ENCODE results near the gene ZDBF2. TPM values are rescaled to one million over a fixed set of nuclear protein-coding genes. Genes with fewer than 3 reads are reported as not detected.

Gene ZDBF2
- polyA plus RNA-seq, 6 donors from 2014 or later = 3.3 to 6.5 (median 3.7) TPM

DNA sequence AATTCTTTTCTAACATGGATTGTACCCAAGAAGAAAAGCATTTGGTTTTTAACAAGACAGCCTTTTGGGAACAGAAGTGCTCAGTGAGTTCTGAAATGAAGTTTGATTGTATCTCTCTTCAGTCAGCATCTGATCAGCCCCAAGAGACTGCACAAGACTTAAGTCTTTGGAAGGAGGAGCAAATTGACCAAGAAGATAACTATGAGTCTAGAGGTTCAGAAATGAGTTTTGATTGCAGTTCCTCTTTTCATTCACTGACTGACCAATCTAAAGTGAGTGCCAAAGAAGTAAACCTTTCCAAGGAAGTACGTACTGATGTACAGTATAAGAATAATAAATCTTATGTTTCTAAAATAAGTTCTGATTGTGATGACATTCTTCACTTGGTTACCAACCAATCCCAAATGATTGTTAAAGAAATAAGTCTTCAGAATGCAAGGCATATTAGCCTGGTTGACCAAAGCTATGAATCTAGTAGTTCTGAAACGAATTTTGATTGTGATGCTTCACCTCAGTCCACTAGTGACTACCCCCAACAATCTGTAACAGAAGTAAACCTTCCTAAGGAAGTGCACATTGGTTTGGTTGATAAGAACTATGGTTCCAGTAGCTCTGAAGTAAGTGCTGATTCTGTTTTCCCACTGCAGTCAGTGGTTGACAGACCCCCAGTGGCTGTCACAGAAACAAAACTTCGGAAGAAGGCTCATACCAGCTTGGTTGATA, 31.2 kb downstream of the ZDBF2 start:
- H3K9me3 Mint-ChIP-seq = peaks cover 0 to 6% (median 0%) of the 10 kb centered on the region in 7 donors
- no peaks in the 10 kb centered on the region for H3K4me1 Mint-ChIP-seq
- DNase-seq (no peak), ATAC-seq (ENCODE audit: low read depth in 2 of 2) (no peak)
- H3K36me3 Mint-ChIP-seq = no peaks in the 10 kb centered on the region
- no peak overlapping the region for H3K27ac Mint-ChIP-seq
- H3K27me3 Mint-ChIP-seq = peaks cover 0 to 4% (median 0%) of the 10 kb centered on the region in 3 donors
- no peak overlapping the region for H3K4me3 Mint-ChIP-seq

DNA sequence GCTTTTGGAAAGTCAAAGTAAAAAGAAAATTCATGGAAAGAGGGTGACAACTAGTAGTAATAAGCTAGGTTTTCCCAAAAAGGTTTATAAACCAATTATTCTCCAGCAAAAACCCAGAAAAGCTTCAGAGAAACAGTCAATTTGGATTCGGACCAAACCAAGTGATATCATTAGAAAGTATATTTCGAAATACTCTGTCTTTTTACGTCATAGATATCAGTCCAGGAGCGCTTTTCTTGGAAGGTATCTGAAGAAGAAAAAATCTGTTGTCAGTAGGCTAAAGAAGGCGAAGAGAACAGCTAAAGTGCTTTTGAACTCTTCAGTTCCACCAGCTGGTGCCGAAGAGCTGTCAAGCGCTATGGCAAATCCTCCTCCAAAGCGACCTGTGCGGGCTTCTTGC, 36.6 kb downstream of the ZDBF2 start:
- Mint-ChIP-seq H3K4me1 (no peaks in the 10 kb centered on the region), H3K9me3 (peaks cover 0 to 6% (median 0%) of the 10 kb centered on the region in 7 donors), H3K4me3 (no peak overlapping the region), H3K27ac (no peak overlapping the region), H3K27me3 (peaks cover 0 to 4% (median 0%) of the 10 kb centered on the region in 3 donors), H3K36me3 (peaks cover 0 to 4% of the 10 kb centered on the region in 2 donors)
- DNase-seq = no peak
- no peak for ATAC-seq (ENCODE audit: low read depth in 2 of 2)

DNA sequence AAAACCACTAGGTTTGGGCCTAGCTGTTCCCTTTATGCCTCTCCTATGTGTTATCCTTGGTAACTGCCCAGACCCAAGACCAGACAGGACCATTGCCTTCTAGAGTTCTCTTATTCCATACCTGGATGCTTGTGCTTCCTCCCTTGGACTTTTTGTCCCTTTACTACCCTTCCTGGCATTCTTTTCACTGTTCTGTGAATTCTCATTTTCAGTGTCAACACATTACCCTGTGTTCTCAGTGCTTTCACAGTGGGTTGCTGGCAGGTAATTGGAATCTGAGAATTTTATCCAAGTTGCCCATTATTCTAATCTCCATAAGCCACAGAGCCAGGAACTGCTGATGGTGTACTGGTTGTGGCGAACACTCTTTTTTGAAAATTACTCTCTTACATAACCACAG, 41.7 kb downstream of the ZDBF2 start:
- H3K4me3 Mint-ChIP-seq = no peak overlapping the region
- peak overlapping the region in 1 of 6 donors; percentile 90 for H3K27ac Mint-ChIP-seq
- DNase-seq (no peak), ATAC-seq (ENCODE audit: low read depth in 2 of 2) (no peak)
- H3K4me1 Mint-ChIP-seq = no peaks in the 10 kb centered on the region
- peaks cover 0 to 6% (median 0%) of the 10 kb centered on the region in 3 donors for H3K27me3 Mint-ChIP-seq
- H3K36me3 Mint-ChIP-seq = peaks cover 7 to 8% of the 10 kb centered on the region in 2 donors
- peaks cover 5 to 14% (median 12%) of the 10 kb centered on the region in 7 donors for H3K9me3 Mint-ChIP-seq

DNA sequence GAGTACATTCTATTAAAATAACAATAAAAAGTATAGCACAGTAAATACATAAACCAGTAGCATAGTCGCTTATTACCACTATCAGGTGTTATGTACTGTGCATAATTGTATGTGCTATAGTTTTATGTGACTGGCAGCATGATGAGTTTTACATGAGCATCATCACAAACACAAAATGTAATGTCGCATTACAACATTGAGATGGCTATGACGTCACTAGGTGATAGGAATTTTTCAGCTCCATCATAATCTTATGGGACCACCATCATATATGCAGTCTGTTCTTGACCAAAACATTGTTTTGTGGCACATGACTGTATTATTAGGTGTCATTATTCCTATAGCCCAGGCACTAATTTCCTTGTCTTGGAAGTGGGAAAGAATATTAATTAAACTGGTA, 48.6 kb downstream of the ZDBF2 start:
- DNase-seq (no peak), ATAC-seq (ENCODE audit: low read depth in 2 of 2) (no peak)
- H3K4me1 Mint-ChIP-seq = no peaks in the 10 kb centered on the region
- H3K27me3 Mint-ChIP-seq = peaks cover 4 to 12% (median 5%) of the 10 kb centered on the region in 3 donors
- H3K9me3 Mint-ChIP-seq = peaks cover 8 to 14% (median 12%) of the 10 kb centered on the region in 7 donors
- H3K27ac Mint-ChIP-seq = no peak overlapping the region
- H3K36me3 Mint-ChIP-seq = peaks cover 5 to 7% of the 10 kb centered on the region in 2 donors
- no peak overlapping the region for H3K4me3 Mint-ChIP-seq

DNA sequence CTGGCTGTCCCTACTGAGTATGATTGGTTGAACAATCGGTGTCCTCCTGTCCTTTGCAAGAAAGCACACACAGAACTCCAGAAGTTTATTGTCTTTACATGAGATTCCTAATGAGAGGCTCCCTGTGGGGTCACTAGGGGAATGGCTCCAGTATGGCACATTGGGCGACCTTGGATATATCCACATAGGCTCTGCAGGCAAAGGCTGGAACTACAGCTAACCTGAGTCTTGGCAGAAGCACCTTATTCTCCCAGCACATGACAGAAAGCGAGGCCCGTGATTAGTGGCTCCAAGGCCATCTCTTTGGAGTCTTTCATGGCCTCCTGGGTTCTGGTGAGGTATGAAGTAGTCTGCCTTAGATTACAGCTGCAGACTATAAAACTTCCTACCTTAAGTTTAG, 49.0 kb downstream of the ZDBF2 start:
- no peak overlapping the region for H3K27ac Mint-ChIP-seq
- ATAC-seq (ENCODE audit: low read depth in 2 of 2) (no peak), DNase-seq (no peak)
- H3K27me3 Mint-ChIP-seq = peaks cover 4 to 12% (median 5%) of the 10 kb centered on the region in 3 donors
- peaks cover 5 to 7% of the 10 kb centered on the region in 2 donors for H3K36me3 Mint-ChIP-seq
- no peaks in the 10 kb centered on the region for H3K4me1 Mint-ChIP-seq
- peaks cover 6 to 13% (median 9%) of the 10 kb centered on the region in 7 donors for H3K9me3 Mint-ChIP-seq
- no peak overlapping the region for H3K4me3 Mint-ChIP-seq

DNA sequence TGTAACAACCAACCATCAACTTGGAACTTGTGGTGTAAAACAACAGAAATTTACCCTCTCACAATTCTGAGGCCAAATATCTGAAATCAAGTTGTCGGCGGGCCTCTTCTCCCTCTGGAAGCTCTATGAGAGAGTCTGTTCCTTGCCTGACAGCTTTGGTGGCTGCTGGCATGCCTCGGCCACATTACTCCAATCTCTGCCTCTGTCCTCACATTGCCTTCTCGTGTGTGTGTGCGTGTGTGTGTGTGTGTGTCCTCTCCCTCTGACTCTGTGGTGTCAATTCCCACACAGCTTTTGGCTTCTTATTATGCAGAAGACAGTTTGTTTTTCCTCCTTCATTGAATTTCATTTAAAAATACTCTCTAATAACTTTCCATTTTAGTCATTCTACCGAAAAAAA, 50.4 kb downstream of the ZDBF2 start:
- no peak for ATAC-seq (ENCODE audit: low read depth in 2 of 2)
- no peak for DNase-seq
- H3K4me1 Mint-ChIP-seq = no peaks in the 10 kb centered on the region
- H3K27ac Mint-ChIP-seq = no peak overlapping the region
- H3K36me3 Mint-ChIP-seq = no peaks in the 10 kb centered on the region
- no peak overlapping the region for H3K4me3 Mint-ChIP-seq
- H3K27me3 Mint-ChIP-seq = peaks cover 4 to 6% (median 5%) of the 10 kb centered on the region in 3 donors
- H3K9me3 Mint-ChIP-seq = peaks cover 0 to 5% (median 0%) of the 10 kb centered on the region in 7 donors

DNA sequence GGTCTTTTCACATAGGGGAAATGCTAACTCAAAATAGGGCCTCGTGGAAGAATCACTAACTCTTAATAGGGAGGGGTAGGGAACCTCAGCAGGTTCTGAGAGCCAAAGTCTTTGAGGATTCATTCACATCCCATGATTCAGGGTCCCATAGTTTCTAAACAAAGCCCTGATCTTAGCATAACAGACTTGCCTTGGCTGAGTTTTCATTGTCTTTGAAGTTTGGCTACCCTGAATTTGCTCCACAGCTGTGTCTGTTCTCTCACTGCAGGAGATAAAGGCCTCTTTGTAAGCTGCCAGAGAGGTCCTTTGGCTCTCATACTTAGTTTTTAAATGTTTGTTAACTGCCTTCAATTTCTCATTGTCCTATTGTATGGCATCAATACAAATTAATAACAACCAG, 54.5 kb downstream of the ZDBF2 start:
- Mint-ChIP-seq H3K4me1 (no peaks in the 10 kb centered on the region), H3K4me3 (no peak overlapping the region), H3K27ac (no peak overlapping the region)

DNA sequence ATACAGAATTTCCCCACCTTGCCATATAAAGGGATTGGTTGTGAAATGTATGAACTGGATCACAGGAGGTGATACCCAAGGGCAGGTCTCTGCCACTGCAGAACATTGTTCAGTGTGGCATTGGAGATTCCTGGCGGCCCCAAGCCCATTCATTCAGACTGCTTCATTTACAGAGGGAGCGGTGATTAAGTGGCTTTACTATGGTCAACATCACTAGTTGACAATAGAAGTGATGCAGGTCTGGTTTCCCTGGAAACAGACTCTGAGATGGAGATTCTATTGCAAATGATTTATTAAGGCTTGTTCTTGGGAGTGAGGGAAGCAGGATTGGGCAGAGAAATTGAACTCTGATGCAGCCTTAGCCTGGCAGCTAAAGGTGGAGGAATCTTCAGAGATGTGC, 62.4 kb downstream of the ZDBF2 start:
- Mint-ChIP-seq H3K27ac (no peak overlapping the region), H3K27me3 (peaks cover 0 to 10% (median 8%) of the 10 kb centered on the region in 3 donors), H3K36me3 (no peaks in the 10 kb centered on the region), H3K4me3 (no peak overlapping the region), H3K4me1 (no peaks in the 10 kb centered on the region), H3K9me3 (no peaks in the 10 kb centered on the region)
- no peak for DNase-seq
- no peak for ATAC-seq (ENCODE audit: low read depth in 2 of 2)

More for the DNA sequence above, 54.5 kb downstream of the ZDBF2 start:
- Mint-ChIP-seq H3K9me3 (peaks cover 0 to 3% (median 0%) of the 10 kb centered on the region in 7 donors), H3K27me3 (peaks cover 4 to 6% (median 5%) of the 10 kb centered on the region in 3 donors), H3K36me3 (no peaks in the 10 kb centered on the region)
- DNase-seq (no peak), ATAC-seq (ENCODE audit: low read depth in 2 of 2) (no peak)

DNA sequence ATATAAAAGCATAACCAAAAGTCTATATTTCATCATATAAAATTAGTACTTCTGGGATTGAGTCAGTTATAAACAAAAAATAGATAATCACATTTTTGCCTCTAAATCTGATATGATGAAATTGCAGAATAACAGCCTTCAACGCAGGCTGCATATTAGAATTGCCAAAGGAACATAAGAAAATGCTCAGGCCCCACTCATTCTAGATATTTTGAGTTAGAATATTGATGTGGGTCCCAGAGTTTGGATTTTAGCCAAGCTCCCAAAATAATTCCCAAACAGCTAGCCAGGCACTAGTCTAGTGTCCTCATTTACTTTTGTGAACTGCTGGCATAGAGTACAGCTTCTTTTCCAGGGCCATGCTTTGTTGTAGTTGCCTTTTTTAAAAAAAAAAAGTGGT, 63.5 kb downstream of the ZDBF2 start:
- ATAC-seq (ENCODE audit: low read depth in 2 of 2) = no peak
- H3K36me3 Mint-ChIP-seq = no peaks in the 10 kb centered on the region
- H3K4me1 Mint-ChIP-seq = no peaks in the 10 kb centered on the region

DNA sequence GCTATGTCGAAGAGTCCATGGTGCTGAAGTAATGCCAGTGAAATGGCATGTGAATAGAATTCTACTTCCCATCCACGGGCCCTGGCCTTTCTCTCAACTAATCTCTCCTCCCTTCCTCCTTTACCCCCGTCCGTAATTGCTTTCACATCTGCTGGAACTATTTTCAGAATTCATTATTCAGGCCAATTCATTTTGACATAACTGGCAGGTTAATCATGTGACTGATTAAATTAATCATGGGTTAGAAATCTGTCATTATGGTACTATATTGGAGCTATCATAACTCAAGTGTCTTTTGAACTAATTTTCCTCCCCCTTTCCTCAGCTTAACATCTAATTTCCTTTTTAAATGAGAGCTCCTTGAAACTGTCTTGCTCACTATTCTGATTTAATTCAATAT, 66.9 kb downstream of the ZDBF2 start:
- Mint-ChIP-seq H3K9me3 (peaks cover 0 to 8% (median 4%) of the 10 kb centered on the region in 7 donors), H3K4me1 (no peaks in the 10 kb centered on the region), H3K27me3 (peaks cover 12 to 23% (median 18%) of the 10 kb centered on the region in 3 donors), H3K27ac (no peak overlapping the region), H3K36me3 (peaks cover 0 to 8% of the 10 kb centered on the region in 2 donors), H3K4me3 (no peak overlapping the region)
- DNase-seq = no peak
- no peak for ATAC-seq (ENCODE audit: low read depth in 2 of 2)

More for the DNA sequence above, 63.5 kb downstream of the ZDBF2 start:
- no peak overlapping the region for H3K27ac Mint-ChIP-seq
- no peak for DNase-seq
- H3K4me3 Mint-ChIP-seq = no peak overlapping the region
- peaks cover 3 to 11% (median 10%) of the 10 kb centered on the region in 3 donors for H3K27me3 Mint-ChIP-seq
- H3K9me3 Mint-ChIP-seq = peaks cover 0 to 1% (median 0%) of the 10 kb centered on the region in 7 donors

DNA sequence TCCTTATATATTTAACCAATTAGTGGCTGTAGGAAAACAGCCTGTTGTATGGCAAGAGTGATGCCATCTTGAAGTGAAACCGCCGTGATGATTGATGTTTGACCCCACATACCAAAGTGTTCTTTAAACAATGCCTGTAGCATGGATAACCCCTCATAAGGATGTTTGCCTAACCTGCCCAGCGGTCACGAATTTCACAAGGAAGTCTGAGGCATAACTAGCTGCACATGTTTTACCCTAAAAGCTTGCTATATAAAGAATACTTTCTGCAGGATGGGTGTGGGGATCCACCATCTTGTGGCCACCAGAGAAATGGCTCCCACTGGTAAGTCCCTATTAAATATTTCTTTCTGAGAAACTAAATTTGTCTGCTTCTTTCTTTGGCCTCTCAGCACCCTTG, 68.7 kb downstream of the ZDBF2 start:
- Mint-ChIP-seq H3K27me3 (peaks cover 12 to 23% (median 19%) of the 10 kb centered on the region in 3 donors), H3K36me3 (peaks cover 0 to 8% of the 10 kb centered on the region in 2 donors), H3K9me3 (peaks cover under 1 to 9% (median 5%) of the 10 kb centered on the region in 7 donors), H3K4me3 (no peak overlapping the region), H3K27ac (no peak overlapping the region), H3K4me1 (no peaks in the 10 kb centered on the region)
- DNase-seq (no peak), ATAC-seq (ENCODE audit: low read depth in 2 of 2) (no peak)

DNA sequence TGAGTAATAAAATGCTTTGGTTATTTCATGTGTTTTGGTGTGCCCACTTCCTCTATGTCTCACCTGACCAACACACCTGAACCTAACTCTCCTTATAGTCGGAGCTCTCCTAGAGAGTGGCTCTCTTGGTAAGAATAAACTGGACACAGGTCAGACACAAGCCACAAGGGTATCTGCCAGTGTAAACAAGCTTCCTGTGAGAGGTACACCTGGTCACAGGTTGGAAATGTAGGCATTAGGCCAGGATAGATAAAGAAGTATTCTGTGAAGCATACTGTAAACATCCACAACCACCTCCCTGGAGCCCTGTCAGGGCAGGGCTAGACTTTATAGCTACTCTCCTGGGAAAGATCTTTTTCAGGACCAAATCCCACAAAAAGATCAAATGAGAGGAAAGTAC, 69.4 kb downstream of the ZDBF2 start:
- H3K4me3 Mint-ChIP-seq = no peak overlapping the region
- no peak overlapping the region for H3K27ac Mint-ChIP-seq
- no peak for ATAC-seq (ENCODE audit: low read depth in 2 of 2)
- H3K27me3 Mint-ChIP-seq = peaks cover 12 to 26% (median 23%) of the 10 kb centered on the region in 3 donors
- DNase-seq = no peak
- H3K9me3 Mint-ChIP-seq = peaks cover 4 to 12% (median 6%) of the 10 kb centered on the region in 7 donors
- peaks cover 0 to 8% of the 10 kb centered on the region in 2 donors for H3K36me3 Mint-ChIP-seq
- no peaks in the 10 kb centered on the region for H3K4me1 Mint-ChIP-seq

DNA sequence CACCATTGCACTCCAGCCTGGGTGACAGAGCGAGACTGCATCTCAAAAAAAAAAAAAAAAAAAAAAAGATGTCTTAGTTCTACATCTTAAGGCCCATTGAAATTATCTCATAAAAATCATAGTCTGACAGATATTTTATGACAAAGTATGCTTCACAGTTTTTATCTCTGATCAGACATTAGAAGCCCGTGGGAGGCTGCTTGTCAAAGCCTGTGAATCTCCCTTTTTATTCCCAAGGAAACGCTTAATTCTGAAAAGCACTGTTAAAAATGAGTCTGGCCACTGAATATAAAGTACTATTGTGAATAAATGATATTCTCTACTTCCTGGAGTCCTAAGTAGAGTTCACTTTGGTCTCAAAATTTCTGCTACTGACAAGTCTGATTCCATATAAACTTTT, 71.1 kb downstream of the ZDBF2 start:
- Mint-ChIP-seq H3K4me1 (no peaks in the 10 kb centered on the region), H3K27me3 (peaks cover 18 to 33% (median 30%) of the 10 kb centered on the region in 3 donors), H3K9me3 (peaks cover 5 to 25% (median 15%) of the 10 kb centered on the region in 7 donors), H3K4me3 (no peak overlapping the region), H3K36me3 (peaks cover 0 to 18% of the 10 kb centered on the region in 2 donors), H3K27ac (no peak overlapping the region)
- ATAC-seq (ENCODE audit: low read depth in 2 of 2) = no peak
- no peak for DNase-seq

DNA sequence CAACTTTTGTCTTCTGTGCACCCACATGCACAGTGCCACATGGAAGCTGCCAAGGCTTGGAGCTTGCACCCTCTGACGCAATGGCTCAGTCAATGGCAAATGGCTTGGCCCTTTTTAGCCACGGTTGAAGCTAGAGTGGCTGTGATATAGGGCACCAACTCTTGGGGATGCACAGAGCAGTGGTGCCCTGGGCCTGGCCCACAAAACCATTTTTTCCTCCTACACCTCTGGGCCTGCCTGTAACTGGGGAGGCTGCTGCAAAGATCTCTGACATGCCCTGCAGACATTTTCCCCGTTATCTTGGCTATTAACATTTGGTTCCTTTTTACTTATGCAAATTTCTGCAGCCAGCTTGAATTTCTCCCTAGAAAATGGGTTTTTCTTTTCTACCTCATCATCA, 74.9 kb downstream of the ZDBF2 start:
- DNase-seq = no peak
- peaks cover 5 to 26% (median 14%) of the 10 kb centered on the region in 7 donors for H3K9me3 Mint-ChIP-seq

More for the DNA sequence above, 74.9 kb downstream of the ZDBF2 start:
- H3K36me3 Mint-ChIP-seq = peaks cover 0 to 18% of the 10 kb centered on the region in 2 donors
- ATAC-seq (ENCODE audit: low read depth in 2 of 2) = no peak
- H3K4me1 Mint-ChIP-seq = no peaks in the 10 kb centered on the region
- H3K4me3 Mint-ChIP-seq = no peak overlapping the region
- peaks cover 10 to 20% (median 19%) of the 10 kb centered on the region in 3 donors for H3K27me3 Mint-ChIP-seq
- H3K27ac Mint-ChIP-seq = no peak overlapping the region

Measured in naive B cell (primary cell).